Bronchial epithelial cell (primary cell): Measurements from ENCODE around the gene DISC1. TPM values are rescaled to one million over a fixed set of nuclear protein-coding genes. Genes with fewer than 3 reads are reported as not detected.

Experiments used
- DNase-seq: peaks from one replicate; pipeline ENCODE4 v3.0.0-alpha.2; 2010; ENCODE audit warnings: low read depth
- FAIRE-seq: peaks from 2 replicates; lab custom pipeline; 2011; peaks lifted over from hg19 to GRCh38; lab: Jason Lieb, UNC
- H3K27me3 ChIP-seq: 2 replicates; pipeline ENCODE4 v1.5.1; 2011; ENCODE audit warnings: low read length; ENCODE audit not compliant: control insufficient read depth, insufficient read depth
- H3K36me3 ChIP-seq: 2 replicates; pipeline ENCODE4 v1.5.1; 2011; ENCODE audit warnings: low read length; ENCODE audit not compliant: control insufficient read depth, insufficient read depth
- H3K4me3 ChIP-seq: 2 replicates; pipeline ENCODE4 v1.5.1; 2011; ENCODE audit warnings: mild to moderate bottlenecking, low read depth, low read length, control low read depth
- total RNA-seq: library from RNA; depleted of rRNA; stranded (reverse); fragments of >200 nt; gene quantifications from 2 replicates; pipeline ENCODE4 v1.2.1, GENCODE V29; 2014
- TF ChIP-seq, protein P1 (sequence below): IDR thresholded peaks from 2 replicates; pipeline ENCODE4 v1.5.1; 2011; ENCODE audit warnings: mild to moderate bottlenecking, moderate library complexity, low read length, control low read depth, inconsistent platforms; ENCODE audit not compliant: insufficient read depth, severe bottlenecking

The DISC1 gene
- total RNA-seq, 1 donor from 2014 or later = 0.79 TPM

DNA sequence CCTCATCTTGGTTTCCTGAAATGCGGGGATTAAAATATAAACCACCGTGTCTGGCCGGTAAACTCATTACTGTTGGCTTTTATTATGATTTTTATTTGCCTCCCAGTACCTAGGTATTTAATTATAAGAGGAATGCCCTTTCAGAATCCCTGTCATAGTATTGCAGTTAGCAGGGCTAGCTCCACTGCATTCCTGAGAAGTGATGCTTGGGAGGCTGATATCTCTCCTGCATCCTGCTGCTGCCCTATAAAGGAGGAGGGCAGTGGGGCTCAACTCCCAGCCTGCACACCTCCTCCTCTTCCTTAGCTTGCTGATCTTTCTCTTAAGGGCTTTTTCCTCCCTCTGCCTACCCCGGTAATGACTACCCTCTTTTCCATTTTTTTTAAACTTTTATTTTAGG lies 19.9 kb upstream of the DISC1 start:
- TF ChIP-seq, protein P1, sequence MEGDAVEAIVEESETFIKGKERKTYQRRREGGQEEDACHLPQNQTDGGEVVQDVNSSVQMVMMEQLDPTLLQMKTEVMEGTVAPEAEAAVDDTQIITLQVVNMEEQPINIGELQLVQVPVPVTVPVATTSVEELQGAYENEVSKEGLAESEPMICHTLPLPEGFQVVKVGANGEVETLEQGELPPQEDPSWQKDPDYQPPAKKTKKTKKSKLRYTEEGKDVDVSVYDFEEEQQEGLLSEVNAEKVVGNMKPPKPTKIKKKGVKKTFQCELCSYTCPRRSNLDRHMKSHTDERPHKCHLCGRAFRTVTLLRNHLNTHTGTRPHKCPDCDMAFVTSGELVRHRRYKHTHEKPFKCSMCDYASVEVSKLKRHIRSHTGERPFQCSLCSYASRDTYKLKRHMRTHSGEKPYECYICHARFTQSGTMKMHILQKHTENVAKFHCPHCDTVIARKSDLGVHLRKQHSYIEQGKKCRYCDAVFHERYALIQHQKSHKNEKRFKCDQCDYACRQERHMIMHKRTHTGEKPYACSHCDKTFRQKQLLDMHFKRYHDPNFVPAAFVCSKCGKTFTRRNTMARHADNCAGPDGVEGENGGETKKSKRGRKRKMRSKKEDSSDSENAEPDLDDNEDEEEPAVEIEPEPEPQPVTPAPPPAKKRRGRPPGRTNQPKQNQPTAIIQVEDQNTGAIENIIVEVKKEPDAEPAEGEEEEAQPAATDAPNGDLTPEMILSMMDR = no peak
- FAIRE-seq (no peak), DNase-seq (peak; percentile 61)
- no peaks in the 10 kb centered on the region for H3K36me3 ChIP-seq
- H3K27me3 ChIP-seq = no peaks in the 10 kb centered on the region
- H3K4me3 ChIP-seq = no peak overlapping the region

DNA sequence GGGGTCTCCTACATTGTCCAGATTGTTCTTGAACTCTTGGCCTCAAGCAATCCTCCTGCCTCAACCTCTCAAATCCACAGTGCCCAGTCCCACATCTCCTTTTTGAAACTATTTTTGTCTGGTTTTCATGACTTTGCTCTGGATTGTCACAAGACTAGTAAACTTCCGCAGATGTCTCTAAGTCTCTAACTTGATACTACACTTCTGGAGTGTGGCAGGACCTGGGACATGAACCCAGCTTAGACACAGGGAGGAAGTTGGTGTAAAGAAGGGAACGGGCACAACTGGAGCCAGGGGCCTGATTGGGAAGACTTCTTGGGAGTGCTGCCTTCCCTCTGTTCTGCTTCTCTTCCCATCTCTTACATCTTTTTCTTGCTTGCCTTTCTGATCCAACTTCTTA lies 16.2 kb upstream of the DISC1 start:
- H3K27me3 ChIP-seq = no peaks in the 10 kb centered on the region
- H3K36me3 ChIP-seq = no peaks in the 10 kb centered on the region
- DNase-seq = no peak
- H3K4me3 ChIP-seq = no peak overlapping the region
- no peak for FAIRE-seq
- TF ChIP-seq, protein P1 = no peak

GRCh38 chr1:231611111-231611510 lies 15.5 kb upstream of the DISC1 start:
- Histone ChIP-seq H3K36me3 (no peaks in the 10 kb centered on the region), H3K4me3 (no peak overlapping the region), H3K27me3 (no peaks in the 10 kb centered on the region)
- DNase-seq (no peak), FAIRE-seq (no peak)
- TF ChIP-seq, protein P1 = no peak

- DNase-seq (no peak), FAIRE-seq (no peak)
- H3K36me3 ChIP-seq = no peaks in the 10 kb centered on the region
Measured at GRCh38 chr1:231611851-231612250, 14.7 kb upstream of the DISC1 start.

GRCh38 chr1:231612393-231613089 lies 14.0 kb upstream of the DISC1 start:
- no peaks in the 10 kb centered on the region for H3K36me3 ChIP-seq
- H3K4me3 ChIP-seq = no peak overlapping the region
- no peaks in the 10 kb centered on the region for H3K27me3 ChIP-seq
- DNase-seq = no peak
- no peak for FAIRE-seq
- TF ChIP-seq, protein P1 = no peak

More at GRCh38 chr1:231611851-231612250, 14.7 kb upstream of the DISC1 start:
- TF ChIP-seq, protein P1 = no peak
- Histone ChIP-seq H3K4me3 (no peak overlapping the region), H3K27me3 (no peaks in the 10 kb centered on the region)
